Sigmoid colon (tissue), 7 donors: ENCODE data around the gene SPTLC2. TPM values are rescaled to one million over a fixed set of nuclear protein-coding genes. Genes with fewer than 3 reads are reported as not detected.

Experiments used
- DNase-seq: peaks from one replicate; pipeline ENCODE4 v3.0.0-alpha.2; 2019
- H3K27ac ChIP-seq, 4 donors: fragments of 200-600 bp; sonication (generic); one replicate each; pipeline ENCODE4 v1.5.1; 2016 to 2019; ENCODE audit warnings: mild to moderate bottlenecking in 1 of 4
- H3K27me3 ChIP-seq, 3 donors: fragments of 200-600 bp; sonication (generic); one replicate each; pipeline ENCODE4 v1.5.1; 2019; ENCODE audit warnings: mild to moderate bottlenecking in 1 of 3
- H3K36me3 ChIP-seq, 4 donors: fragments of 200-600 bp; sonication (generic); one replicate each; pipeline ENCODE4 v1.5.1; 2016 to 2019
- H3K4me1 ChIP-seq, 4 donors: fragments of 200-600 bp; sonication (generic); one replicate each; pipeline ENCODE4 v1.5.1; 2017 to 2019
- H3K4me3 ChIP-seq, 4 donors: fragments of 200-600 bp; sonication (generic); one replicate each; pipeline ENCODE4 v1.5.1; 2017 to 2019; ENCODE audit warnings: mild to moderate bottlenecking in 2 of 4, moderate library complexity in 1 of 4
- H3K9me3 ChIP-seq, 4 donors: fragments of 200-600 bp in 3 of 4; sonication (generic) in 3 of 4; one replicate each; pipeline versions ENCODE4 v1.5.1 to v1.6.1; 2013 to 2019
- EP300 ChIP-seq, 4 donors: sonication (generic); formaldehyde crosslinking; IDR thresholded peaks; one replicate each; pipeline ENCODE4 v1.6.1; 2017; ENCODE audit warnings: antibody characterized with exemption in 4 of 4
- POLR2A ChIP-seq, 2 donors: fragments of 450-650 bp; IDR thresholded peaks; one replicate each; pipeline ENCODE4 v1.6.1; 2016; ENCODE audit warnings: antibody characterized with exemption in 2 of 2, mild to moderate bottlenecking in 2 of 2, moderate library complexity in 2 of 2
- POLR2AphosphoS5 ChIP-seq, 4 donors: sonication (generic); formaldehyde crosslinking; IDR thresholded peaks; one replicate each; pipeline ENCODE4 v1.6.1; 2017; ENCODE audit warnings: antibody characterized with exemption in 4 of 4
- WGBS, 2 donors: extraction: QIAGEN DNeasy Blood & Tissue Kit; methylation state at CpG; one replicate each; pipeline ENCODE4 v1.1.7; 2013; 5-methylcytosine and 5-hydroxymethylcytosine counted together
- intact Hi-C: fragments of 100-400 bp; cut with DNase I; formaldehyde crosslinking; loops from one replicate; pipeline ENCODE4 v1.15.1; 2023
- polyA plus RNA-seq, 3 donors: library from polyadenylated mRNA; stranded (reverse); fragments of 200-250 nt; gene quantifications; one replicate each; pipeline ENCODE4 v1.2.3, GENCODE V29; 2013
- total RNA-seq, 4 donors: library from RNA; depleted of rRNA; stranded (reverse); fragments of >200 nt; gene quantifications; one replicate each; pipeline ENCODE4 v1.1.0, GENCODE V29; 2016
- TF ChIP-seq, protein P1 (sequence below), 4 experiments: fragments of 450-650 bp in 3 of 4; fragments of 200-600 bp in 1 of 4; IDR thresholded peaks; one replicate each; pipeline ENCODE4 v1.5.1; 2016 to 2019; ENCODE audit warnings: antibody characterized with exemption in 4 of 4, mild to moderate bottlenecking in 3 of 4, moderate library complexity in 2 of 4
- donor health status: healthy with polysubstance abuse.
- donor health status: Bipolar disorder and iron deficiency.
- donor health status: healthy.

SPTLC2 gene
- total and polyA plus RNA-seq, 7 donors: 2.8 to 27.6 (median 14.6) TPM

DNA sequence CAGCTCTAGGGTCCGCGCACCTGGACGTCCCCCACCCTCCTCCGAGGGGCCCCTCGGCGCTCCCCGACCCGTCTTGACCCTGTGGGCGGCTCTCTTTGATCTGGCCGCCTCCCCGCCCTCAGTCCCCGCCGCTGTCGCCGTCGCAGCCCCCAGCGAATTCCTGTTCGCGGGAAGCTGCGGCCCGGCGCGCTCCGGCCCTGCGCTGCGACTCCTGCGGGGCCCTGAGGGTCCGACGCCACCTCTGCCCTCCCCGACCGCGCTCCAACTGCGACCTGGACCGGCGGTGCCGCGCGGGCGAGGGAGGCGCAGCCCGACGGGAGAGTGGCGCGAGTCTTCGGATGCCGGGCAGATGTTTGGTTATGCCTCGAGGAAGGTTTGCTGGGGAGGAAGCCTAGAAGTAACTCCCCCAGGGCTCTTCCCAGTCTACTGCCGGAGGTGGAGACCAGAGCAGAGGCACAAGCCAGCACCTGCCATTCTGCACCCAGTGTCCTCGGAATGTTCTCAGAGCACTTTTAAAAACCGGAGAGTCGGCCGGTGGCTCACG is 117.4 kb downstream of the SPTLC2 start:
- Histone ChIP-seq H3K36me3 (no peaks in the 10 kb centered on the region), H3K4me1 (peaks cover 0 to 17% (median 16%) of the 10 kb centered on the region in 4 donors), H3K27ac (no peak overlapping the region), H3K4me3 (peak overlapping the region; percentile 9 to 55 (median 46)), H3K27me3 (peaks cover 18 to 37% (median 26%) of the 10 kb centered on the region in 3 donors), H3K9me3 (peaks cover 0 to 4% (median 1%) of the 10 kb centered on the region in 4 donors)
- intact Hi-C loops: no loop called here
- DNase-seq: peak; percentile 35
- TF ChIP-seq, protein P1, sequence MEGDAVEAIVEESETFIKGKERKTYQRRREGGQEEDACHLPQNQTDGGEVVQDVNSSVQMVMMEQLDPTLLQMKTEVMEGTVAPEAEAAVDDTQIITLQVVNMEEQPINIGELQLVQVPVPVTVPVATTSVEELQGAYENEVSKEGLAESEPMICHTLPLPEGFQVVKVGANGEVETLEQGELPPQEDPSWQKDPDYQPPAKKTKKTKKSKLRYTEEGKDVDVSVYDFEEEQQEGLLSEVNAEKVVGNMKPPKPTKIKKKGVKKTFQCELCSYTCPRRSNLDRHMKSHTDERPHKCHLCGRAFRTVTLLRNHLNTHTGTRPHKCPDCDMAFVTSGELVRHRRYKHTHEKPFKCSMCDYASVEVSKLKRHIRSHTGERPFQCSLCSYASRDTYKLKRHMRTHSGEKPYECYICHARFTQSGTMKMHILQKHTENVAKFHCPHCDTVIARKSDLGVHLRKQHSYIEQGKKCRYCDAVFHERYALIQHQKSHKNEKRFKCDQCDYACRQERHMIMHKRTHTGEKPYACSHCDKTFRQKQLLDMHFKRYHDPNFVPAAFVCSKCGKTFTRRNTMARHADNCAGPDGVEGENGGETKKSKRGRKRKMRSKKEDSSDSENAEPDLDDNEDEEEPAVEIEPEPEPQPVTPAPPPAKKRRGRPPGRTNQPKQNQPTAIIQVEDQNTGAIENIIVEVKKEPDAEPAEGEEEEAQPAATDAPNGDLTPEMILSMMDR (IDR thresholded peaks at IDR 0.05): no peak
- TF ChIP-seq POLR2AphosphoS5 (IDR thresholded peaks at IDR 0.05) (no peak), EP300 (IDR thresholded peaks at IDR 0.05) (no peak), POLR2A (IDR thresholded peaks at IDR 0.05) (no peak)
- 1 to 4% methylated on average over 53 of the region's 53 CpGs for WGBS, 2 donors

- Histone ChIP-seq H3K27me3 (peaks cover 18 to 37% (median 26%) of the 10 kb centered on the region in 3 donors), H3K4me3 (peak within 1 kb of the TSS; percentile 11 to 55 (median 46)), H3K9me3 (peaks cover 0 to 3% (median under 1%) of the 10 kb centered on the region in 4 donors), H3K36me3 (no peaks in the 10 kb centered on the region), H3K27ac (no peak within 1 kb of the TSS), H3K4me1 (peaks cover 0 to 17% (median 16%) of the 10 kb centered on the region in 4 donors)
- peak; percentile 61 for DNase-seq
- TF ChIP-seq, protein P1 (IDR thresholded peaks at IDR 0.05): no peak
- TF ChIP-seq POLR2AphosphoS5 (IDR thresholded peaks at IDR 0.05) (no peak), POLR2A (IDR thresholded peaks at IDR 0.05) (no peak), EP300 (IDR thresholded peaks at IDR 0.05) (no peak)
- WGBS, 2 donors: 2% methylated on average over 104 of the region's 104 CpGs
- intact Hi-C loops: no loop called here
Measured at GRCh38 chr14:77498120-77498979, 118.1 kb downstream of the SPTLC2 start, which contains the start of gene ISM2. ISM2 (minus strand) TSS chr14:77498816; CDS start chr14:77498793, 23 bp downstream.

DNA sequence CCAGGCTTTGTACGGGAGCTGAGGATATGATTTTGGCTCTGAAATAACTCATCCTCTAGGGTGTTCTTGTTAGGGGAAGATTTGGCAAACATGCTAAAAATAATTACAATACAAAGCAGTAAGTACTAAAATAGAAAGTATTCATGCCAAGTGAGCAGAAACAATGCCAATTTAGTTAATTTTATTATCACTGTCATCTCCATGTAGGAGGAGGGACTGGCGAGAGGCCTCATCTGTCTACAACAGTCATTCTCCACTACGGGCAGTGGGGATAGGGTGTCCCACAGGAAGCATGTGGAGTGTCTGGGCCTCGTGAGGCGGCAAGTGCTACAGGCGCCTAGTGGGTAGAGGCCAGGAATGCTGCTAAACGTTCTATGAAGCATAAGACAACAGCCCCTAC is 121.1 kb downstream of the SPTLC2 start:
- Histone ChIP-seq H3K36me3 (no peaks in the 10 kb centered on the region), H3K4me3 (no peak overlapping the region), H3K9me3 (no peaks in the 10 kb centered on the region), H3K27me3 (peaks cover 18 to 34% (median 25%) of the 10 kb centered on the region in 3 donors), H3K27ac (no peak overlapping the region), H3K4me1 (peaks cover 0 to 17% (median 16%) of the 10 kb centered on the region in 4 donors)
- intact Hi-C loops: no loop called here
- TF ChIP-seq POLR2AphosphoS5 (IDR thresholded peaks at IDR 0.05): no peak
- TF ChIP-seq, protein P1 (IDR thresholded peaks at IDR 0.05): no peak
- no peak for TF ChIP-seq POLR2A (IDR thresholded peaks at IDR 0.05)
- no peak for TF ChIP-seq EP300 (IDR thresholded peaks at IDR 0.05)
- peak; percentile 27 for DNase-seq
- 72 to 88% methylated on average over 7 of the region's 7 CpGs for WGBS, 2 donors

GRCh38 chr14:77491056-77491455 is 125.4 kb downstream of the SPTLC2 start:
- no peak overlapping the region for H3K4me3 ChIP-seq
- intact Hi-C loops: no loop called here
- DNase-seq: peak; percentile 12
- H3K27me3 ChIP-seq: no peaks in the 10 kb centered on the region
- H3K4me1 ChIP-seq: no peaks in the 10 kb centered on the region
- 92 to 93% methylated on average over 5 of the region's 5 CpGs for WGBS, 2 donors
- H3K9me3 ChIP-seq: no peaks in the 10 kb centered on the region
- no peak overlapping the region for H3K27ac ChIP-seq
- H3K36me3 ChIP-seq: no peaks in the 10 kb centered on the region
- no peak for TF ChIP-seq POLR2A (IDR thresholded peaks at IDR 0.05)
- TF ChIP-seq POLR2AphosphoS5 (IDR thresholded peaks at IDR 0.05): no peak
- TF ChIP-seq EP300 (IDR thresholded peaks at IDR 0.05): no peak
- TF ChIP-seq, protein P1 (IDR thresholded peaks at IDR 0.05): no peak
